HCT116 (cell line): ENCODE data around the gene AOPEP. TPM values are rescaled to one million over a fixed set of nuclear protein-coding genes. Genes with fewer than 3 reads are reported as not detected.

Experiments used
- ATAC-seq: fragments of 200-7000 bp; cut with Tn5 transposase; 2 replicates; pipeline ENCODE4 v1.9.1; 2020; ENCODE audit warnings: mild to moderate bottlenecking, moderate library complexity
- BruUV-seq: library from RNA; stranded (reverse); fragments of 400-500 nt; replicated peaks from 2 replicates; lab custom pipeline; 2021; lab: Mats Ljungman, UMichigan
- CTCF ChIA-PET: fragments of 300-600 bp; sonication (Branson Sonifier 250); formaldehyde crosslinking; loops from one replicate; lab custom pipeline; 2021; ENCODE audit warnings: antibody characterized with exemption; lab: Charles Lee
- POLR2A ChIA-PET: fragments of 300-600, 350-600 bp; sonication (Branson Sonifier 250); formaldehyde crosslinking; loops from one replicate; lab custom pipeline; 2021; ENCODE audit warnings: antibody characterized with exemption; lab: Charles Lee
- RAD21 ChIA-PET, 2 experiments: fragments of 300-600 bp; sonication (Branson Sonifier 250); formaldehyde crosslinking; loops; one replicate each; lab custom pipeline; 2023; ENCODE audit warnings: low total read pairs in 2 of 2; ENCODE audit not compliant: uncharacterized antibody in 2 of 2, unreplicated experiment in 2 of 2, low non-redundant PET in 1 of 2; lab: Charles Lee
- DNase-seq: peaks from one replicate; pipeline ENCODE4 v3.0.0-alpha.2; 2010; ENCODE audit warnings: low read depth, low spot score
- H2AFZ ChIP-seq: fragments of 200-600 bp; shearing (Covaris generic), sonication (generic); 2 replicates; pipeline ENCODE4 v1.6.1; 2017; ENCODE audit warnings: low read depth, mixed run types, mixed read lengths, antibody characterized with exemption, low read length; ENCODE audit not compliant: poor library complexity, severe bottlenecking
- H3K27ac ChIP-seq: 2 replicates; pipeline ENCODE4 v1.5.1; 2012; ENCODE audit warnings: low read depth, low read length
- H3K27me3 ChIP-seq: fragments of 200-600 bp; sonication (generic); 2 replicates; pipeline ENCODE4 v1.6.1; 2016; ENCODE audit warnings: mixed run types, low read length, mixed read lengths; ENCODE audit not compliant: insufficient read depth
- H3K36me3 ChIP-seq, 2 experiments: fragments of 200-500 bp in 1 of 2; fragments of 200-600 bp in 1 of 2; sonication (Bioruptor generic) in 1 of 2; sonication (generic) in 1 of 2; 2 replicates each; pipeline versions ENCODE4 v1.5.1 to v1.6.1; 2014 to 2016; ENCODE audit warnings: low read length in 2 of 2, inconsistent platforms in 1 of 2, mixed read lengths in 1 of 2, mixed run types in 1 of 2; ENCODE audit not compliant: insufficient read depth in 2 of 2, control insufficient read depth in 1 of 2
- H3K4me1 ChIP-seq, 2 experiments: fragments of 200-600 bp in 1 of 2; sonication (generic) in 1 of 2; 2 replicates each; pipeline versions ENCODE4 v1.5.1 to v1.6.1; 2012 to 2017; ENCODE audit warnings: low read length in 2 of 2, inconsistent platforms in 1 of 2, mild to moderate bottlenecking in 1 of 2, mixed read lengths in 1 of 2, mixed run types in 1 of 2, moderate library complexity in 1 of 2; ENCODE audit not compliant: insufficient read depth in 2 of 2, control insufficient read depth in 1 of 2
- H3K4me2 ChIP-seq: fragments of 200-600 bp; sonication (generic); 2 replicates; pipeline ENCODE4 v1.6.1; 2017; ENCODE audit warnings: mixed run types, low read length, mixed read lengths
- H3K4me3 ChIP-seq, 2 experiments: fragments of 200-600 bp in 1 of 2; sonication (generic) in 1 of 2; replicated peaks in 1 of 2; 2 replicates each; pipeline ENCODE4 v1.5.1; 2011 to 2016; ENCODE audit warnings: low read length in 2 of 2, control low read depth in 1 of 2, low read depth in 1 of 2, mild to moderate bottlenecking in 1 of 2, mixed read lengths in 1 of 2, mixed run types in 1 of 2
- H3K79me2 ChIP-seq: fragments of 200-600 bp; sonication (generic); 2 replicates; pipeline ENCODE4 v1.6.1; 2017; ENCODE audit warnings: mild to moderate bottlenecking, mixed run types, low read length, moderate library complexity, mixed read lengths; ENCODE audit not compliant: insufficient read depth
- H3K9ac ChIP-seq: fragments of 200-600 bp; sonication (generic); 2 replicates; pipeline ENCODE4 v1.6.1; 2016; ENCODE audit warnings: low read length, mixed read lengths
- H3K9me2 ChIP-seq: fragments of 200-600 bp; sonication (generic), shearing (Covaris generic); 2 replicates; pipeline ENCODE4 v1.6.1; 2017; ENCODE audit warnings: mixed run types, mild to moderate bottlenecking, moderate library complexity; ENCODE audit not compliant: insufficient read depth
- H3K9me3 ChIP-seq, 2 experiments: fragments of 200-500 bp in 1 of 2; fragments of 200-600 bp in 1 of 2; sonication (Bioruptor generic) in 1 of 2; sonication (generic) in 1 of 2; 2 replicates each; pipeline ENCODE4 v1.6.1; 2014 to 2017; ENCODE audit warnings: low read length in 2 of 2, mixed read lengths in 2 of 2, inconsistent platforms in 1 of 2, low read depth in 1 of 2, mild to moderate bottlenecking in 1 of 2, mixed run types in 1 of 2, moderate library complexity in 1 of 2; ENCODE audit not compliant: control insufficient read depth in 1 of 2, insufficient read depth in 1 of 2
- H4K20me1 ChIP-seq: fragments of 200-600 bp; sonication (generic), shearing (Covaris generic); 2 replicates; pipeline ENCODE4 v1.6.1; 2017; ENCODE audit warnings: mixed run types, mild to moderate bottlenecking, moderate library complexity; ENCODE audit not compliant: insufficient read depth
- CEBPB ChIP-seq: IDR thresholded peaks from 2 replicates; pipeline ENCODE4 v1.6.1; 2012; ENCODE audit warnings: low read depth
- EGR1 ChIP-seq: IDR thresholded peaks from 2 replicates; pipeline ENCODE4 v1.6.1; 2012; ENCODE audit warnings: low read depth
- ELF1 ChIP-seq: IDR thresholded peaks from 2 replicates; pipeline ENCODE4 v1.6.1; 2012; ENCODE audit warnings: low read depth, borderline replicate concordance
- POLR2AphosphoS5 ChIP-seq: IDR thresholded peaks from 2 replicates; pipeline ENCODE4 v1.6.1; 2011; ENCODE audit warnings: mild to moderate bottlenecking, low read depth, low read length, moderate library complexity
- RAD21 ChIP-seq: IDR thresholded peaks from 2 replicates; pipeline ENCODE4 v1.6.1; 2012; ENCODE audit warnings: low read depth, mild to moderate bottlenecking
- SP1 ChIP-seq: IDR thresholded peaks from 2 replicates; pipeline ENCODE4 v1.6.1; 2012; ENCODE audit warnings: low read depth
- TCF7L2 ChIP-seq: IDR thresholded peaks from 2 replicates; pipeline ENCODE4 v1.7.0; 2011; ENCODE audit warnings: borderline replicate concordance, inconsistent platforms; ENCODE audit not compliant: insufficient read depth, insufficient read length; ENCODE audit errors: extremely low read depth
- ZNF274 ChIP-seq: fragments of 200-500 bp; sonication (Bioruptor generic); IDR thresholded peaks from 2 replicates; pipeline ENCODE4 v1.6.1; 2014; ENCODE audit warnings: mild to moderate bottlenecking, low read depth, low read length, inconsistent platforms
- intact Hi-C: fragments of 100-400 bp; cut with micrococcal nuclease; formaldehyde crosslinking; loops from 2 replicates; pipeline ENCODE4 v1.10.0; 2022
- total RNA-seq: library from RNA; stranded (reverse); gene quantifications from one replicate; pipeline ENCODE4 v1.2.1, GENCODE V29; 2021; ENCODE audit not compliant: unreplicated experiment
- TF ChIP-seq, protein P1 (sequence below), 3 experiments: fragments of 200-600 bp in 1 of 3; sonication (generic) in 1 of 3; IDR thresholded peaks in 2 of 3; conservative IDR thresholded peaks in 1 of 3; 2 replicates each; pipeline ENCODE4 v1.5.1; 2012 to 2017; ENCODE audit warnings: low read depth in 2 of 3, low read length in 2 of 3, antibody characterized with exemption in 1 of 3, borderline replicate concordance in 1 of 3, control low read depth in 1 of 3, mild to moderate bottlenecking in 1 of 3, mixed read lengths in 1 of 3, mixed run types in 1 of 3, moderate library complexity in 1 of 3; ENCODE audit not compliant: insufficient read depth in 1 of 3

The AOPEP gene
- total RNA-seq, 1 experiment from 2014 or later = 15.1 TPM

DNA sequence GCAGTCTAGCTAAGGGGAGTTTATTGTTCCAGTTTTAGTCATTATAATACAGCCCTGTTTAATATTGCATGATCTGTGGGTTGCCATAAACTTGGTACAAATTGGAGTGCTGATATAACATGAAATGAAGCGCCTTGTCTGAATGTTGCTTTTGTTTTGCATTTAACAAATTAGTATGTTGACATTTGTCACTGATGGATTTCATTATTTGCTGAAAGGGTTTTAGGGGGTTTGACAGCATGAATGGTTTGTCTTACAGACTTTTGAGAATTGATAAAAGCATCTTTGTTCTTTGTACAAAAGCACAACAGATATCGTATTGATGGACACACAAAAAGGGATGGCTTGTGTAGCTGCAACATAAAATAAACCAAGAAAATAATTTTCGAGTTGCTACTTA is 178.3 kb downstream of the AOPEP start:
- H4K20me1 ChIP-seq = no peaks in the 10 kb centered on the region
- no peaks in the 10 kb centered on the region for H3K79me2 ChIP-seq
- ChIA-PET CTCF (no interaction called here), RAD21 (no interaction called here)
- H3K4me3 ChIP-seq = no peak overlapping the region
- H3K27ac ChIP-seq = no peak overlapping the region
- H3K36me3 ChIP-seq = no peaks in the 10 kb centered on the region
- no peak for TF ChIP-seq ELF1
- no peak for TF ChIP-seq RAD21
- no peak for TF ChIP-seq POLR2AphosphoS5
- TF ChIP-seq, protein P1, sequence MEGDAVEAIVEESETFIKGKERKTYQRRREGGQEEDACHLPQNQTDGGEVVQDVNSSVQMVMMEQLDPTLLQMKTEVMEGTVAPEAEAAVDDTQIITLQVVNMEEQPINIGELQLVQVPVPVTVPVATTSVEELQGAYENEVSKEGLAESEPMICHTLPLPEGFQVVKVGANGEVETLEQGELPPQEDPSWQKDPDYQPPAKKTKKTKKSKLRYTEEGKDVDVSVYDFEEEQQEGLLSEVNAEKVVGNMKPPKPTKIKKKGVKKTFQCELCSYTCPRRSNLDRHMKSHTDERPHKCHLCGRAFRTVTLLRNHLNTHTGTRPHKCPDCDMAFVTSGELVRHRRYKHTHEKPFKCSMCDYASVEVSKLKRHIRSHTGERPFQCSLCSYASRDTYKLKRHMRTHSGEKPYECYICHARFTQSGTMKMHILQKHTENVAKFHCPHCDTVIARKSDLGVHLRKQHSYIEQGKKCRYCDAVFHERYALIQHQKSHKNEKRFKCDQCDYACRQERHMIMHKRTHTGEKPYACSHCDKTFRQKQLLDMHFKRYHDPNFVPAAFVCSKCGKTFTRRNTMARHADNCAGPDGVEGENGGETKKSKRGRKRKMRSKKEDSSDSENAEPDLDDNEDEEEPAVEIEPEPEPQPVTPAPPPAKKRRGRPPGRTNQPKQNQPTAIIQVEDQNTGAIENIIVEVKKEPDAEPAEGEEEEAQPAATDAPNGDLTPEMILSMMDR (IDR thresholded peaks at IDR 0.05 in 2 of 3, conservative IDR thresholded peaks at IDR 0.05 in 1 of 3; ENCODE audit: borderline replicate concordance in 1 of 3, insufficient read depth in 1 of 3, low read depth in 2 of 3, low read length in 2 of 3) = no peak
- no peak for TF ChIP-seq SP1
- no peak for TF ChIP-seq TCF7L2
- no peak for TF ChIP-seq ZNF274
- TF ChIP-seq EGR1 = no peak
- no peak for TF ChIP-seq CEBPB
- TF ChIP-seq, all 23 proteins: peak for 0
- Histone ChIP-seq H3K9me2 (no peaks in the 10 kb centered on the region), H3K9ac (no peak overlapping the region), H3K4me2 (no peak overlapping the region), H3K4me1 (peaks cover 2 to 11% of the 10 kb centered on the region in 2 experiments; a peak in 2 of 4 replicates), H2AFZ (no peak overlapping the region), H3K27me3 (no peaks in the 10 kb centered on the region), H3K9me3 (no peaks in the 10 kb centered on the region)
- POLR2A ChIA-PET = no interaction called here
- ATAC-seq = no peak
- no TSS peak for BruUV-seq
- no peak for DNase-seq
- intact Hi-C loops = loop anchor here (10.0 kb wide), 1 partner anchor 60 kb away; no protein-coding TSS in a partner anchor
